GM12801 (cell line): ENCODE measurements around the gene HECW1.

Experiments
- TF ChIP-seq, protein P1 (sequence below): IDR thresholded peaks from one replicate; pipeline ENCODE4 v1.5.1; 2011; ENCODE audit warnings: control low read depth; ENCODE audit not compliant: insufficient read length; ENCODE audit errors: extremely low read depth

The HECW1 gene

DNA sequence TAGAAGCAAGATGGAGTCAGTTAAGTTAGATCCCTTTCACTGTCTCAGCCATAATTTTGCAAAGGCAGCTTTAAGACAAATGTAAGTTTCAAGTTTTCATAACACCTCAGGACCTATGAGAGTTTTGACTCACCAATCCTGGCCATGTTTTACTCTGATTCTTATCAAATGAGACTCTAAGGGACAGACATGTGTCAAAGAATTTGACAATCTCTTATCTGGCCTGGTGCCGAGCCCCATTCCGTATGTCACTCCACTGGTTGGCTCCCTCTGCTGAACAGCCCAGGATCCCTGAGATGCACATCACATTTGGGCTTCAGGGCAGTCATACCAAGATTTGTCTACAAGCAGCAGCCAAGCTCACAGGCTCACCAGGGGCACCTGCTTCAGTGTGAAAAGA, 282.9 kb downstream of the HECW1 start:
- TF ChIP-seq, protein P1, sequence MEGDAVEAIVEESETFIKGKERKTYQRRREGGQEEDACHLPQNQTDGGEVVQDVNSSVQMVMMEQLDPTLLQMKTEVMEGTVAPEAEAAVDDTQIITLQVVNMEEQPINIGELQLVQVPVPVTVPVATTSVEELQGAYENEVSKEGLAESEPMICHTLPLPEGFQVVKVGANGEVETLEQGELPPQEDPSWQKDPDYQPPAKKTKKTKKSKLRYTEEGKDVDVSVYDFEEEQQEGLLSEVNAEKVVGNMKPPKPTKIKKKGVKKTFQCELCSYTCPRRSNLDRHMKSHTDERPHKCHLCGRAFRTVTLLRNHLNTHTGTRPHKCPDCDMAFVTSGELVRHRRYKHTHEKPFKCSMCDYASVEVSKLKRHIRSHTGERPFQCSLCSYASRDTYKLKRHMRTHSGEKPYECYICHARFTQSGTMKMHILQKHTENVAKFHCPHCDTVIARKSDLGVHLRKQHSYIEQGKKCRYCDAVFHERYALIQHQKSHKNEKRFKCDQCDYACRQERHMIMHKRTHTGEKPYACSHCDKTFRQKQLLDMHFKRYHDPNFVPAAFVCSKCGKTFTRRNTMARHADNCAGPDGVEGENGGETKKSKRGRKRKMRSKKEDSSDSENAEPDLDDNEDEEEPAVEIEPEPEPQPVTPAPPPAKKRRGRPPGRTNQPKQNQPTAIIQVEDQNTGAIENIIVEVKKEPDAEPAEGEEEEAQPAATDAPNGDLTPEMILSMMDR: no peak

DNA sequence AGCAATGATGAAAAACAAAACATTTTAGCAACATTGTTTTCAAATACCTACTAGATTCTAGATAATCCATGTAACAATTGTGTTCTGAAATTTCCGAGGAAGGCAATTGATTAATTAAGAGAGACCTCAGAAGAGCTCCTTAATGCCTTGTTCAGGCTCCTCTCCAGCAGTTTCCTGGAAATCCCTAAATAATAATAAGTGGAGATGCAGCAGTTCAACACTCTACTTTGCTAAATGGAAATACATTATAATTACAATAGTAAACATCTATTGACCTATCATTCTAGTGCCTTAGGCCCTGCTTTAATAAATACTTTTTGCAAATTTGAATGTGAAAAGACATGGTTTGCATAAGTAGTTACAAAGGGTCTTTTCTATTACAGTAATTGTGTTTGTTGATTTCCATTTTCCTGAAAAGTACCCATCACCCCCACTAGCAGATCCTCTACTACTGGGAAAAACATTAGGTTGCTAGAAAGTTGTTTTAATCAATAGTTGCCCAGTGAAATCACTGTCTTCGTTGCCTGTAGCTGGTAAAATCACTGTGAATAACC, 283.8 kb downstream of the HECW1 start:
- TF ChIP-seq, protein P1: no peak

DNA sequence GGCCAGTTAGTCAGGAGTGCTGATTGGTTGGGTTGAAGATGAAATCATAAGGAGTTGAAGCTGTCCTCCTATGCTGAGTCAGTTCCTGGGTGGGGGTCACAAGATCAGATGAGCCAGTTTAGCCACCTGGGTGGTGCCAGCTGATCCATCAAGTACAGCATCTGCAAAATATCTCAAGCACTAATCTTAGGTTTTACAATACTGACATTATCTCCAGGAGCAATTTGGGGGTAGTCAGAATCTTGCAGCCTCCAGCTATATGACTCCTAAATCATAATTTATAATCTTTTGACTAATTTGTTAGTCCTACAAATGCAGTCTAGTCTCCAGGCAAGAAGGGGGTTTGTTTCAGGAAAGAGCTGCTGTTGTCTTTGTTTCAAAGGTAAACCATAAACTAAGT, 286.4 kb downstream of the HECW1 start:
- TF ChIP-seq, protein P1: no peak

DNA sequence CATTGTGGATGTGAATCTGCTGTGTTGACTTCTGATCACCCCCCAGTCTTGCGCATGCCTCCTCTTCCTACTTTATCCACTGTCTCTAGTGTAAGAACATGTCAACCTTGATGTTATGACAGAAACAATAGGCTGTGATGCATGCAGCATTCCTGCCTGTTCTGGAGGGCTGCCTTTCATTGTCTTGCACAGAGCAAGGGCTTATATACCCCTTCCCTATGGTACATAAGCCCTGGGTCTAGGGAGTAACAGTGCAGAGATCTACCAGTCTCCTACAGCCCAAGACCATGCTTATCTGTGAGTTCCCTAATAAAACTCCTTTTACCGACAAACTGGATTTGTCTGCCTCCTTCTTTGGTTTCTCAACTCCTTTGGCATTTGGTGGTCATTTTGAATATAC, 293.5 kb downstream of the HECW1 start:
- TF ChIP-seq, protein P1: no peak

DNA sequence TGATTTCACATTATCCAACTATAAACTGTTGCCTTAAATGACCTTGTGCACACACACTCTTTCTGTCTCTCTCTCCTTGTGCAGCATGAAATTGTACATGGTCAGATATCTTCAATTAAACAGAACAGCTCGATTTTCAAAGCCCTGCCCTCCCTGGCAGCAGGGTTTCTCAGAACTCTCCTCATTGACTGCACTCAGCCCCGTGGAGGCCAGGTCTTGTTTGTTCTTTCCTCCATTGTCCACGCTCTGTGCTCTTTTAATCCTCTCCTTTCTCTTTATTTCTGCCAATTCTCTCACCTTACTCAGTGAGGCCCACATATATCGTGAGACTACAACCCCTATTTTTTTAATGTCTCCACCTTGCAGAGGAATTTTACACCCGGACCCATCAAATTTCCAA, 294.5 kb downstream of the HECW1 start:
- TF ChIP-seq, protein P1: no peak

DNA sequence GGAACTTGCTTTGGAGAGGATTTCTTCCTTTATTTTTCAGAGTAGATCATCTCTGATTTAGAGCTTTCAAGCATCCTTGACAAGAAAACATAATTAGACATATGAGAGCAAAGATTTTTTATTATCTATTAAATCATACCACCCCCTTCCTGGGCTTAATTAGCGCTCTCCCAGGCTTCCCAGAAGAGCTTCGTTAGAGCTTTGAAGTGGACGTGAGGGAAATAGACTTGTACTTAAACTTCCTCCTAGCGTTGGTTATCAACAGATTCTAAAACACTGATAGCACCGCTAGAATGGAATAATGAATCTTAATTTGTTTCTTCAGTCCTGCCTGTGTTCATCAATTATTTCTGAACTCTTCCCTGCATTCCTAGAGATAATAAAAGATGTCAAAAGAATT, 296.5 kb downstream of the HECW1 start:
- TF ChIP-seq, protein P1: no peak

DNA sequence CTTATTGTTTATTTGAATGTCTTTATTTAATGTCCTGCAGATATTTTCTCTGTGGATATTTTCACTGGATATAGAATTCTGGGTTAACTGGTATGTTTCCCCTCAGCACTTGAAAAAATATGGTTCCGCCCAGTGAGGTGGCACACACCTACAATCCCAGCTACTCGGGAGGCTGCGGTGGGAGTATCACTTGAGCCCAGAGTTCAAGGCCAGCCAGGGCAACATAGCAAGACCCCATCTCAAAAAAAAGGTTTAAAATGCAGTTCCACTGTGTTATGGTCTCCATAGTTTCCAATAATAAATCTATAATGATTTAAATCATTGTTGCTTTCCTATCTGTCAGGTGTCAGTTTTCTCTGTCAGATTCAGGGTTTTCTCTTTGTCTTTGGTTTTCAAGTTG, 305.0 kb downstream of the HECW1 start:
- TF ChIP-seq, protein P1: no peak
